H1 (cell line): Measurements from ENCODE around the gene RALA. TPM values are rescaled to one million over a fixed set of nuclear protein-coding genes. Genes with fewer than 3 reads are reported as not detected.

Source experiments
- CTCF ChIA-PET: fragments of 300-600 bp; sonication (Branson Sonifier 250); formaldehyde crosslinking; loops from one replicate; lab custom pipeline; 2021; ENCODE audit not compliant: partially characterized antibody; lab: Charles Lee
- POLR2A ChIA-PET: fragments of 300-600 bp; sonication (Branson Sonifier 250); formaldehyde crosslinking; loops from one replicate; lab custom pipeline; 2021; ENCODE audit warnings: inconsistent platforms; ENCODE audit not compliant: partially characterized antibody; lab: Charles Lee
- DNase-seq, 2 experiments: peaks; one replicate each; pipeline versions ENCODE4 v3.0.0 to v3.0.0-alpha.2; 2010 to 2022; ENCODE audit warnings: low spot score in 2 of 2, low read depth in 1 of 2, mixed read lengths in 1 of 2
- FAIRE-seq: peaks from 2 replicates; lab custom pipeline; 2011; peaks lifted over from hg19 to GRCh38; lab: Jason Lieb, UNC
- H2AFZ ChIP-seq: 2 replicates; pipeline ENCODE4 v1.8.1; 2012; ENCODE audit warnings: low read length, inconsistent platforms
- H2AK5ac ChIP-seq: 2 replicates; pipeline ENCODE4 v1.6.1; 2013; ENCODE audit warnings: low read depth, low read length
- H2BK120ac ChIP-seq: replicated peaks from 2 replicates; pipeline ENCODE3; 2013; ENCODE audit warnings: low read depth, low read length, inconsistent platforms
- H2BK12ac ChIP-seq: 2 replicates; pipeline ENCODE4 v1.6.1; 2013; ENCODE audit warnings: low read depth, low read length
- H2BK15ac ChIP-seq: 2 replicates; pipeline ENCODE4 v1.6.1; 2013; ENCODE audit warnings: low read length
- H2BK20ac ChIP-seq: 2 replicates; pipeline ENCODE4 v1.6.1; 2013; ENCODE audit warnings: low read length
- H2BK5ac ChIP-seq: 2 replicates; pipeline ENCODE4 v1.6.1; 2013; ENCODE audit warnings: low read depth, low read length
- H3K14ac ChIP-seq: 2 replicates; pipeline ENCODE4 v1.6.1; 2013; ENCODE audit warnings: inconsistent platforms; ENCODE audit not compliant: insufficient read length
- H3K18ac ChIP-seq: 2 replicates; pipeline ENCODE4 v1.6.1; 2013; ENCODE audit warnings: low read length; ENCODE audit errors: extremely low read depth
- H3K23ac ChIP-seq: 2 replicates; pipeline ENCODE4 v1.6.1; 2013; ENCODE audit warnings: inconsistent platforms; ENCODE audit not compliant: insufficient read length
- H3K23me2 ChIP-seq: 2 replicates; pipeline ENCODE4 v1.6.1; 2013; ENCODE audit warnings: low read depth, low read length
- H3K27ac ChIP-seq: 2 replicates; pipeline ENCODE4 v1.6.1; 2011; ENCODE audit warnings: low read depth, low read length, inconsistent platforms
- H3K27me3 ChIP-seq, 4 experiments: replicated peaks in 1 of 4; 1 replicate in 1 of 4; 2 replicates in 3 of 4; pipeline versions ENCODE4 v1.6.1 to v1.8.1; 2011 to 2013; ENCODE audit warnings: low read length in 3 of 4, mild to moderate bottlenecking in 3 of 4, inconsistent platforms in 2 of 4, mixed read lengths in 2 of 4, moderate library complexity in 1 of 4; ENCODE audit not compliant: control insufficient read depth in 3 of 4, insufficient read depth in 3 of 4; ENCODE audit errors: extremely low read depth in 1 of 4
- H3K36me3 ChIP-seq, 4 experiments: 2 replicates each; pipeline versions ENCODE4 v1.6.1 to v1.8.1; 2011 to 2013; ENCODE audit warnings: mild to moderate bottlenecking in 4 of 4, low read length in 3 of 4, moderate library complexity in 2 of 4, control low read depth in 1 of 4, inconsistent platforms in 1 of 4; ENCODE audit not compliant: insufficient read depth in 4 of 4, control insufficient read depth in 2 of 4
- H3K4ac ChIP-seq: replicated peaks from 2 replicates; pipeline ENCODE3; 2013; ENCODE audit warnings: low read length, low read depth, mixed read lengths, inconsistent platforms; ENCODE audit not compliant: insufficient read length
- H3K4me1 ChIP-seq, 4 experiments: replicated peaks in 1 of 4; 1 replicate in 1 of 4; 2 replicates in 3 of 4; pipeline versions ENCODE4 v1.6.1 to v1.8.1; 2011 to 2013; ENCODE audit warnings: low read length in 3 of 4, inconsistent platforms in 2 of 4, mixed read lengths in 1 of 4; ENCODE audit not compliant: insufficient read depth in 4 of 4, control insufficient read depth in 3 of 4
- H3K4me2 ChIP-seq, 2 experiments: 2 replicates each; pipeline versions ENCODE4 v1.6.1 to v1.8.1; 2011 to 2013; ENCODE audit warnings: low read depth in 2 of 2, low read length in 2 of 2, control low read depth in 1 of 2, inconsistent platforms in 1 of 2, mild to moderate bottlenecking in 1 of 2; ENCODE audit not compliant: insufficient read depth in 1 of 2
- H3K4me3 ChIP-seq, 4 experiments: fragments of 200-600, 300-600 bp in 1 of 4; sonication (generic), shearing (Covaris generic), sonication (Bioruptor Twin) in 1 of 4; 2 replicates each; pipeline versions ENCODE4 v1.5.1 to v1.8.1; 2011 to 2016; ENCODE audit warnings: low read length in 4 of 4, low read depth in 3 of 4, control low read depth in 2 of 4, inconsistent platforms in 2 of 4, mild to moderate bottlenecking in 2 of 4, mixed read lengths in 1 of 4, moderate library complexity in 1 of 4; ENCODE audit not compliant: insufficient read depth in 2 of 4; ENCODE audit errors: extremely low read depth in 1 of 4
- H3K56ac ChIP-seq: replicated peaks from 2 replicates; pipeline ENCODE3; 2013; ENCODE audit warnings: low read depth, mild to moderate bottlenecking, mixed read lengths, low read length, inconsistent platforms; ENCODE audit not compliant: insufficient read length
- H3K79me1 ChIP-seq: 2 replicates; pipeline ENCODE4 v1.6.1; 2013; ENCODE audit warnings: low read depth, low read length, control low read depth
- H3K79me2 ChIP-seq, 2 experiments: 2 replicates each; pipeline versions ENCODE4 v1.6.1 to v1.8.1; 2012 to 2013; ENCODE audit warnings: low read length in 2 of 2, mild to moderate bottlenecking in 2 of 2, inconsistent platforms in 1 of 2; ENCODE audit not compliant: insufficient read depth in 2 of 2, control insufficient read depth in 1 of 2
- H3K9ac ChIP-seq, 4 experiments: replicated peaks in 1 of 4; 1 replicate in 1 of 4; 2 replicates in 3 of 4; pipeline versions ENCODE4 v1.6.1 to v1.8.1; 2011 to 2013; ENCODE audit warnings: low read depth in 3 of 4, low read length in 3 of 4, control low read depth in 2 of 4, mild to moderate bottlenecking in 2 of 4, moderate library complexity in 2 of 4, inconsistent platforms in 1 of 4; ENCODE audit errors: extremely low read depth in 1 of 4
- H3K9me3 ChIP-seq, 2 experiments: 2 replicates each; pipeline versions ENCODE4 v1.6.1 to v1.8.1; 2012 to 2013; ENCODE audit warnings: mild to moderate bottlenecking in 2 of 2, moderate library complexity in 2 of 2, control low read depth in 1 of 2, inconsistent platforms in 1 of 2, low read depth in 1 of 2, low read length in 1 of 2, mixed read lengths in 1 of 2; ENCODE audit not compliant: insufficient read depth in 2 of 2
- H4K20me1 ChIP-seq, 2 experiments: replicated peaks in 1 of 2; 2 replicates each; pipeline versions ENCODE3 to v1.8.1; 2011 to 2013; ENCODE audit warnings: inconsistent platforms in 2 of 2, low read length in 2 of 2, mild to moderate bottlenecking in 1 of 2; ENCODE audit not compliant: insufficient read depth in 2 of 2, control insufficient read depth in 1 of 2
- H4K5ac ChIP-seq: 2 replicates; pipeline ENCODE4 v1.6.1; 2013; ENCODE audit warnings: low read length, low read depth, mixed read lengths, inconsistent platforms; ENCODE audit not compliant: insufficient read length
- H4K8ac ChIP-seq: 2 replicates; pipeline ENCODE4 v1.8.0; 2013; ENCODE audit warnings: mild to moderate bottlenecking, moderate library complexity, low read length, inconsistent platforms; ENCODE audit not compliant: insufficient read depth; ENCODE audit errors: extremely low read depth
- H4K91ac ChIP-seq: replicated peaks from 2 replicates; pipeline ENCODE3; 2013; ENCODE audit warnings: low read length, mixed read lengths, inconsistent platforms; ENCODE audit not compliant: insufficient read length
- CHD1 ChIP-seq: IDR thresholded peaks from 2 replicates; pipeline ENCODE4 v1.6.1; 2012; ENCODE audit warnings: low read depth, low read length, improper control_type of control experiment
- FOSL1 ChIP-seq: IDR thresholded peaks from 2 replicates; pipeline ENCODE4 v1.6.1; 2011; ENCODE audit warnings: mild to moderate bottlenecking, low read depth, low read length, moderate library complexity; ENCODE audit not compliant: insufficient read depth
- GTF2F1 ChIP-seq: IDR thresholded peaks from 2 replicates; pipeline ENCODE4 v1.6.1; 2012; ENCODE audit warnings: low read depth, low read length, improper control_type of control experiment, borderline replicate concordance
- MAFK ChIP-seq: IDR thresholded peaks from 2 replicates; pipeline ENCODE4 v1.6.1; 2012; ENCODE audit warnings: low read depth, mild to moderate bottlenecking, improper control_type of control experiment, low read length
- PHF8 ChIP-seq: fragments of 200-600 bp; sonication (generic); conservative IDR thresholded peaks from 2 replicates; pipeline ENCODE4 v1.7.1; 2012; ENCODE audit warnings: low read depth, mild to moderate bottlenecking, inconsistent platforms, low read length, moderate library complexity
- TAF1 ChIP-seq: IDR thresholded peaks from 2 replicates; pipeline ENCODE4 v1.6.1; 2011; ENCODE audit warnings: mild to moderate bottlenecking, low read depth, low read length
- polyA plus RNA-seq, 7 experiments: library from polyadenylated mRNA; depleted of rRNA in 3 of 7; stranded (reverse) in 5 of 7; unstranded in 2 of 7; fragments of >200 nt in 5 of 7; fragments of 200-250 nt in 2 of 7; gene quantifications; 1 replicate in 5 of 7; 2 replicates in 1 of 7; 4 replicates in 1 of 7; pipeline versions ENCODE4 v1.2.1 to v1.2.3, GENCODE V29; 2011 to 2013; ENCODE audit warnings: missing spikeins in 2 of 7, mixed read lengths in 2 of 7
- total RNA-seq: library from RNA; stranded (reverse); fragmentation: NEBNext Ultra II Directional; extraction: Animal tissue kit (Norgen Biotek cat#: 25700); gene quantifications from 2 replicates; pipeline ENCODE4 v1.2.1, GENCODE V29; 2021

RALA gene
- total and polyA plus RNA-seq, 2 of the 8 experiments (the other 6 are each of a cell fraction or from before 2014, with no cell fraction given): 24.1 to 72.8 TPM

- peaks cover 0 to 4% (median 0%) of the 10 kb centered on the region in 4 experiments; a peak in 2 of 8 replicates for H3K36me3 ChIP-seq
- H2AK5ac ChIP-seq: no peak overlapping the region
- H3K27ac ChIP-seq: no peak overlapping the region
- H3K4me2 ChIP-seq: no peak overlapping the region
- no peak overlapping the region for H3K18ac ChIP-seq
- POLR2A ChIA-PET: interaction anchor here (0.8 kb wide), 1 partner anchor 11 kb away, joined by 5 read pairs; no protein-coding TSS in a partner anchor
- H3K79me2 ChIP-seq: peaks cover 19 to 100% of the 10 kb centered on the region in 2 experiments
- H3K14ac ChIP-seq: no peak overlapping the region
- no peak overlapping the region for H2BK120ac ChIP-seq
- FAIRE-seq (no peak), DNase-seq (no peak)
- H3K4me1 ChIP-seq: peaks cover 0 to 4% (median 0%) of the 10 kb centered on the region in 4 experiments; a peak in 3 of 7 replicates
- H2BK15ac ChIP-seq: no peak overlapping the region
- H3K4ac ChIP-seq: no peak overlapping the region
- no peak overlapping the region for H2AFZ ChIP-seq
- no peaks in the 10 kb centered on the region for H3K9me3 ChIP-seq
- H3K9ac ChIP-seq: no peak overlapping the region
- H4K91ac ChIP-seq: no peak overlapping the region
- no peaks in the 10 kb centered on the region for H3K27me3 ChIP-seq
- H4K20me1 ChIP-seq: peaks cover 6 to 13% of the 10 kb centered on the region in 2 experiments
- H4K8ac ChIP-seq: no peak overlapping the region
- TF ChIP-seq TAF1 (no peak), PHF8 (no peak), MAFK (no peak), CHD1 (no peak), FOSL1 (no peak), GTF2F1 (no peak)
- CTCF ChIA-PET: interaction anchor here (0.9 to 1.9 kb wide), 4 partner anchors 11 to 105 kb away, joined by 3 to 4 read pairs (median 3); no protein-coding TSS in a partner anchor
- H4K5ac ChIP-seq: no peak overlapping the region
- no peak overlapping the region for H3K56ac ChIP-seq
- H3K79me1 ChIP-seq: peaks cover 8% of the 10 kb centered on the region; the same call in 1 of the 2 replicates
- H2BK12ac ChIP-seq: no peak overlapping the region
- no peak overlapping the region for H2BK20ac ChIP-seq
- H2BK5ac ChIP-seq: no peak overlapping the region
- H3K4me3 ChIP-seq: no peak overlapping the region
- no peaks in the 10 kb centered on the region for H3K23me2 ChIP-seq
- H3K23ac ChIP-seq: no peak overlapping the region
Observed at GRCh38 chr7:39637400-39637799, 14.0 kb downstream of the RALA start.
